ENCODE measurements around the gene ZNF709. TPM values are rescaled to one million over a fixed set of nuclear protein-coding genes. Genes with fewer than 3 reads are reported as not detected.

ZNF709 gene
- polyA plus RNA-seq, 3 donors: 0.15 to 0.28 (median 0.19) TPM

GRCh38 chr19:12453495-12453894 lies 31.1 kb downstream of the ZNF709 start:
- Histone ChIP-seq H3K9ac (ENCODE audit: insufficient read depth, low read length, poor library complexity, severe bottlenecking) (no peak overlapping the region), H4K20me1 (ENCODE audit: insufficient read depth, low read length) (no peaks in the 10 kb centered on the region), H3K79me2 (ENCODE audit: insufficient read depth, low read length) (no peaks in the 10 kb centered on the region), H3K4me1 (ENCODE audit: control insufficient read depth in 1 of 2, insufficient read depth in 2 of 2, low read length in 2 of 2) (no peaks in the 10 kb centered on the region), H3K4me2 (replicated peaks; ENCODE audit: extremely low read depth, low read length, poor library complexity, severe bottlenecking) (no peak overlapping the region), H2AFZ (ENCODE audit: insufficient read depth, low read depth, low read length, poor library complexity, severe bottlenecking) (no peak overlapping the region), H3K4me3 (replicated peaks in 1 of 3; ENCODE audit: low read depth in 2 of 3, low read length in 3 of 3) (no peak overlapping the region), H3K27me3 (ENCODE audit: control insufficient read depth in 2 of 2, insufficient read depth in 2 of 2, low read length in 2 of 2) (no peaks in the 10 kb centered on the region), H3K36me3 (replicated peaks in 1 of 2; ENCODE audit: control insufficient read depth in 1 of 2, insufficient read depth in 2 of 2, low read length in 2 of 2) (no peaks in the 10 kb centered on the region), H3K9me3 (replicated peaks in 1 of 2; ENCODE audit: control insufficient read depth in 1 of 2, insufficient read depth in 1 of 2, low read length in 2 of 2) (peaks cover 60 to 80% of the 10 kb centered on the region in 2 donors), H3K27ac (ENCODE audit: low read depth in 1 of 2, low read length in 2 of 2) (no peak overlapping the region)
- Mint-ChIP-seq H3K9me3 (peaks cover 36 to 84% (median 76%) of the 10 kb centered on the region in 7 donors), H3K27me3 (ENCODE audit: low read depth in 3 of 3) (peaks cover 0 to 3% (median 3%) of the 10 kb centered on the region in 3 donors), H3K36me3 (peaks cover 0 to 3% of the 10 kb centered on the region in 2 donors), H3K27ac (no peak overlapping the region), H3K4me1 (no peaks in the 10 kb centered on the region), H3K4me3 (no peak overlapping the region)
- TF ChIP-seq CTCF (IDR thresholded peaks at IDR 0.05): no peak
- no peak for DNase-seq
- intact Hi-C loops (cut with micrococcal nuclease): no loop called here
- WGBS (ENCODE audit: insufficient coverage): 96% methylated on average over 3 of the region's 6 CpGs

GRCh38 chr19:12450844-12451243 lies 33.8 kb downstream of the ZNF709 start:
- H3K4me1 Mint-ChIP-seq: no peaks in the 10 kb centered on the region

More at GRCh38 chr19:12450844-12451243, 33.8 kb downstream of the ZNF709 start:
- WGBS (ENCODE audit: insufficient coverage): 87% methylated on average over 10 of the region's 10 CpGs
- Histone ChIP-seq H3K4me2 (replicated peaks; ENCODE audit: extremely low read depth, low read length, poor library complexity, severe bottlenecking) (no peak overlapping the region), H2AFZ (ENCODE audit: insufficient read depth, low read depth, low read length, poor library complexity, severe bottlenecking) (no peak overlapping the region), H3K27me3 (ENCODE audit: control insufficient read depth in 2 of 2, insufficient read depth in 2 of 2, low read length in 2 of 2) (no peaks in the 10 kb centered on the region), H3K27ac (ENCODE audit: low read depth in 1 of 2, low read length in 2 of 2) (no peak overlapping the region), H3K9me3 (replicated peaks in 1 of 2; ENCODE audit: control insufficient read depth in 1 of 2, insufficient read depth in 1 of 2, low read length in 2 of 2) (peaks cover 49 to 65% of the 10 kb centered on the region in 2 donors), H3K4me3 (replicated peaks in 1 of 3; ENCODE audit: low read depth in 2 of 3, low read length in 3 of 3) (no peak overlapping the region), H3K36me3 (replicated peaks in 1 of 2; ENCODE audit: control insufficient read depth in 1 of 2, insufficient read depth in 2 of 2, low read length in 2 of 2) (no peaks in the 10 kb centered on the region), H3K79me2 (ENCODE audit: insufficient read depth, low read length) (no peaks in the 10 kb centered on the region), H3K4me1 (ENCODE audit: control insufficient read depth in 1 of 2, insufficient read depth in 2 of 2, low read length in 2 of 2) (no peaks in the 10 kb centered on the region), H4K20me1 (ENCODE audit: insufficient read depth, low read length) (no peaks in the 10 kb centered on the region), H3K9ac (ENCODE audit: insufficient read depth, low read length, poor library complexity, severe bottlenecking) (no peak overlapping the region)
- Mint-ChIP-seq H3K36me3 (peaks cover 0 to 3% of the 10 kb centered on the region in 2 donors), H3K4me3 (no peak overlapping the region), H3K9me3 (peaks cover 32 to 78% (median 71%) of the 10 kb centered on the region in 7 donors), H3K27me3 (ENCODE audit: low read depth in 3 of 3) (peaks cover 0 to 3% (median 3%) of the 10 kb centered on the region in 3 donors), H3K27ac (peak overlapping the region in 1 of 7 donors; percentile 10)
- intact Hi-C loops (cut with micrococcal nuclease): no loop called here
- no peak for DNase-seq
- no peak for TF ChIP-seq CTCF (IDR thresholded peaks at IDR 0.05)

Data from CD14-positive monocyte (primary cell).